HUES64 (cell line): ENCODE results near the gene FAM72A.
"Not testable (repeated sequence)": the region's sequence is repeated elsewhere in the genome, so short reads cannot be mapped to it uniquely, and the experiment has no call there.

Source experiments
- H3K27ac ChIP-seq: 2 replicates; pipeline ENCODE4 v1.7.0; 2013; ENCODE audit warnings: low read depth, low read length, inconsistent platforms
- H3K27me3 ChIP-seq: 2 replicates; pipeline ENCODE4 v1.6.1; 2013; ENCODE audit warnings: mild to moderate bottlenecking, low read length; ENCODE audit not compliant: insufficient read depth
- H3K36me3 ChIP-seq: 2 replicates; pipeline ENCODE4 v1.6.1; 2013; ENCODE audit warnings: mild to moderate bottlenecking, low read length; ENCODE audit not compliant: insufficient read depth
- H3K4me1 ChIP-seq: 2 replicates; pipeline ENCODE4 v1.6.1; 2013; ENCODE audit warnings: mild to moderate bottlenecking, low read length, moderate library complexity; ENCODE audit not compliant: insufficient read depth
- H3K4me3 ChIP-seq: 2 replicates; pipeline ENCODE4 v1.5.1; 2013; ENCODE audit warnings: mild to moderate bottlenecking, low read length, moderate library complexity
- H3K9ac ChIP-seq: 2 replicates; pipeline ENCODE4 v1.6.1; 2013; ENCODE audit warnings: mild to moderate bottlenecking, low read depth, low read length
- H3K9me3 ChIP-seq: 2 replicates; pipeline ENCODE4 v1.6.1; 2013; ENCODE audit warnings: low read depth, low read length; ENCODE audit not compliant: insufficient read depth
- WGBS: fragments of 150-250, 120-280 bp; methylation state at CpG from one replicate; pipeline ENCODE4 v1.1.7; 2013; ENCODE audit warnings: missing lambda C conversion rate; 5-methylcytosine and 5-hydroxymethylcytosine counted together

FAM72A gene

DNA sequence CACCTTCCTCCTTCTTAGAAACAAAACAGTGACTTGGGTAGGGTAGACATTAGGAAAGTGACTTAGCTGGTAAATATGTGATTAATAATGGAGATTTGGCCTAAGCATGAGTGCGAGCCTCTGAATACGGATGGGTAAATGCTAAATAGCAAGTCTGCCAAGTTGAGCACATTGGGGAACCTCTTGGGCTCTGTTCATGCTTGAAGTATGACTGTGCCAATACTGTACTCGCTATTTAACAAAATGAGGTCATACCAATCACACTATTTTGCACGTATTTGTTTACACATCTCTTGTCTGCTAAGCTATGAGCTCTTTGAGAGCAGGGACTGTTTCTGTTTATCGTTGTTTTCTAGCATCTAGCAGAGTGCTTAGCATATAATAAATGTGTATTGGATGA lies 24.2 kb upstream of the FAM72A start:
- H3K9ac ChIP-seq, H3K4me1 ChIP-seq, H3K4me3 ChIP-seq, H3K27me3 ChIP-seq, H3K27ac ChIP-seq, H3K36me3 ChIP-seq, H3K9me3 ChIP-seq: not testable (repeated sequence)
- 95% methylated on average over 2 of the region's 5 CpGs for WGBS

GRCh38 chr1:206225386-206225785 lies 22.7 kb upstream of the FAM72A start:
- WGBS, result 100% methylated on average over 1 of the region's 4 CpGs
- not testable (repeated sequence) for H3K4me3 ChIP-seq, H3K27ac ChIP-seq, H3K9me3 ChIP-seq, H3K27me3 ChIP-seq, H3K36me3 ChIP-seq, H3K4me1 ChIP-seq, H3K9ac ChIP-seq

DNA sequence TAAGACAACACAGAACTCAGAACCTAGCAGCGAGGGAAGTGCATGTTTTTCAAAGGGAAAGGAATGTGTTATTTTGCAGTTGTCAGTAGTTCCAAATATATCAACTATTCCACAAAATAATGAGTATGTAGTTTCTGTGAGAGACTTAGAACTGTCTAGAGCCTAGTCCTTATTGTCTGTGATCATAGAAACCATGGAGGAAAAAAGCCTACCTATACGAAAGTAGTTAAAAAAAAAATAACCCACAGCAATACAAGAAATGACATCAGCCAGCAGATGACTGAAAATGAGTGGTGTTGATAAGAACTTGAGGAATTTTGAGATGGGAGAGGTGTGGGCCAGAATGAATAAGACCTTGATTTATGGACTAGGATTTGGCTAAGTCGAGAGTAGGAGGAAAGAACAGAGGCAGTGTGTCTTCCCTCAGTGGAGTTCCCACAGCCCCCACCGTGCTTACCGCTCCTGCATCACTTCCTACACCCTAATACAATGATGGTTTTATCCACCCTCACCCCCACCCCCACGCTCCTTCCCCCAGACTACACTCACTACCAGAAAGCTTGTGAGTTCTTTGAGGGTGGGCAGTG lies 21.6 kb upstream of the FAM72A start:
- not testable (repeated sequence) for H3K27ac ChIP-seq, H3K4me1 ChIP-seq, H3K4me3 ChIP-seq, H3K9ac ChIP-seq, H3K27me3 ChIP-seq, H3K9me3 ChIP-seq, H3K36me3 ChIP-seq
- WGBS, result 100% methylated on average over 1 of the region's 6 CpGs

DNA sequence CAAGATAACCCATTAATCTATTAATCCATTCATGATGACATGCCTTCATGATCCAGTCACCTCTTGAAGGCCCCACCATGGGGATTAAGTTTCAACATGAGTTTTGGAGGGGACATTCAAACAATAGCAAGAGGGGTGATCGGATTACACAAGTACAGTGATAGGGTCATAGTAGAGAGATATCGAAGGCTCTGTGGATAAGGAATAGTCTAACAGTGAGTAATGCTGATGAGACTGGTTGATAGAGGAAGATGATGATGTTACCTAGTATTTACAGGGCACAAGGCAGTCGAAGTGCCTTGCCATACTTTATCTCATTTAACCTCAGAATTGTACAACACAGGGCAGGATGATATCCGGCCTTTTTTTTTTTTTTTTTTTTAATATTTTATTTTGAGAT lies 18.9 kb upstream of the FAM72A start:
- not testable (repeated sequence) for H3K4me3 ChIP-seq, H3K36me3 ChIP-seq, H3K9me3 ChIP-seq, H3K4me1 ChIP-seq, H3K9ac ChIP-seq, H3K27me3 ChIP-seq, H3K27ac ChIP-seq
- WGBS, result no CpG with 5 or more reads among the region's 4 CpGs

- H3K27ac ChIP-seq, H3K4me3 ChIP-seq, H3K9ac ChIP-seq, H3K36me3 ChIP-seq, H3K4me1 ChIP-seq, H3K9me3 ChIP-seq, H3K27me3 ChIP-seq: not testable (repeated sequence)
- WGBS, result 72% methylated on average over 2 of the region's 4 CpGs
These were observed 17.8 kb upstream of the FAM72A start for GRCh38 chr1:206220332-206221000.

GRCh38 chr1:206219514-206220331 lies 17.1 kb upstream of the FAM72A start:
- H3K4me3 ChIP-seq, H3K36me3 ChIP-seq, H3K27ac ChIP-seq, H3K27me3 ChIP-seq, H3K4me1 ChIP-seq, H3K9ac ChIP-seq, H3K9me3 ChIP-seq: not testable (repeated sequence)
- WGBS, result 93% methylated on average over 3 of the region's 13 CpGs

DNA sequence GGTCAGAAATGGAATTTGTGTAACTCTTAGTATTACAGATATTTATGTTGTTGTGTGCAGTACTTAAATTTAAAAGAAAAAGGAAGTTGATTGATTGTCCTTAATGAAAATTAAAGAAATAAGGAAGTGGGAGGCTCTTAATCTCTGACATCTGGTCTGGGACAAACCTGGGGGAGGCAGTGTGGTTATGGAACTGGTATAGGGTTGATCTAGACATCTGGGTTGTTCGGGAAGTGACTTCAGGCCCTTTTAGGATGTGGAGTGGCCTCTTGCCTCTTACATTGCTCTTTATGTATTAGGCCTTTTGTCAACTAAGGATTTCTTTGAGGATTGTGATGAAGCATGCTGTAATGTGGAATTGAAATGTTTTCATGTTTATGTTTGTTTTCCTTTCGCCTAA lies 16.1 kb upstream of the FAM72A start:
- H3K27ac ChIP-seq, H3K36me3 ChIP-seq, H3K4me1 ChIP-seq, H3K27me3 ChIP-seq, H3K9ac ChIP-seq, H3K9me3 ChIP-seq, H3K4me3 ChIP-seq: not testable (repeated sequence)
- WGBS, result no CpG with 5 or more reads among the region's 2 CpGs

- not testable (repeated sequence) for H3K4me3 ChIP-seq, H3K27ac ChIP-seq, H3K9me3 ChIP-seq, H3K4me1 ChIP-seq, H3K27me3 ChIP-seq, H3K9ac ChIP-seq, H3K36me3 ChIP-seq
- WGBS, result 94% methylated on average over 2 of the region's 3 CpGs
These were observed 15.6 kb upstream of the FAM72A start for GRCh38 chr1:206218285-206218684.

DNA sequence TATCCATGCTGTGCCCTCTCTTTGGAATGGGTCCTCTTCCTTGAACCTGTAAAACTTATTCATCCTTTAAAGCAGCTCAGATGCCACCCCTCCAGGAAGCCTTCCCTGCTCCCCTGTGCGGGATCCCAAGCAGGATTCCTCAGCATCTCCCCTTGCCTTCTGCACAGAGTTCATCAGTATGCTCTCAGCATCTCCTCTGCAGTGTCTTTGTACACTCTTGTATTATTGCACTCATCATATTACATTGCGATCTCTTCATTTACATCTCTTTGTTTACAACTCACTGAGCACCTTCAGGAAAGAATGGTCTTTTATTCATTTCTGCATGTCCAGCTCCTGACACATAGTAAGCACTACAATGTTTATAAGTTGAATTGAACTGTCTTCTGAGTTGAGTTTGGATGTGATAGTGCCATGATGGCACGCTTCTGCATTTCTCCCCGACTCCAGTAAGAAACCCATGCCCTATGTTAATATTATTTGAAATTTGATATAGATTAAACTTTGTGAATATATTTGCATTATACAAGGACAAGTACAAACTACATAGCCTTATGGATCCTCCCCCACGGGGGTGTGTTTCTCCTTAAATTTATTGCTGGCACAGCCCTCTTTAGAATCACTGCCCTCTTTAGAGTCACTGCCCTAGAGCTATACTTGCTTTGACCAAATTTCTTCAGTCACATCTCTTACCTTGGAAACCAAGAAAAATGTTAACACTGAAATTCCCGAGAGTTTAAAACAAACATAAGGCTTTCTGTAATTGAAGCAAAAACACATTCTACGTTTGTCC lies 13.2 kb upstream of the FAM72A start:
- H3K9ac ChIP-seq, H3K36me3 ChIP-seq, H3K9me3 ChIP-seq, H3K27ac ChIP-seq, H3K4me3 ChIP-seq, H3K27me3 ChIP-seq, H3K4me1 ChIP-seq: not testable (repeated sequence)
- 90% methylated on average over 2 of the region's 7 CpGs for WGBS

DNA sequence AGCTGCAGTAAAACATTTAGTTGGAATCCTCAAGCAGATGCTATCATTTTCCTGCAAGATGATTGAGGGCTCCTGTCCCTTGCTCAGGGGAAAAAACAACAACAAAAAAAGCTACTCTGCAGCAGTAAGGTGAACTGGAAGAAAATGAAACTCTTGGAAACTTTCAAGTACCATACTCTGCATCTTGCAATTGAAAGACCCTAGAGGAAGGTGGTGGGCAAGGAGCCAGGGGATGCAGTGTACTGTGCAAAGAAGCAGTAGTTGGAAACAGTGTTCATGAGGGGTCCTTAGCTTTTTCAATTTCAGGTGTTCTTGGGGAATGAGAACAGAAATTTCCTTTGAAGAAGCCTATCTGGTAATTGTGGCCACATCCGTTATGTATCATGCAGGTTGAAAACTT lies 8.2 kb upstream of the FAM72A start:
- H3K27ac ChIP-seq, H3K9me3 ChIP-seq, H3K4me3 ChIP-seq, H3K9ac ChIP-seq, H3K4me1 ChIP-seq, H3K27me3 ChIP-seq, H3K36me3 ChIP-seq: not testable (repeated sequence)
- WGBS, result no CpG with 5 or more reads among the region's 1 CpG

- H3K9me3 ChIP-seq, H3K27ac ChIP-seq, H3K27me3 ChIP-seq, H3K4me1 ChIP-seq, H3K9ac ChIP-seq, H3K36me3 ChIP-seq: not testable (repeated sequence)
- WGBS, result 0% methylated on average over 8 of the region's 31 CpGs
- H3K4me3 ChIP-seq, result peak overlapping the region; percentile 37
These were observed 2.9 kb upstream of the FAM72A start for GRCh38 chr1:206205569-206205968.
